Measurements from ENCODE around the gene NOL4L. TPM values are rescaled to one million over a fixed set of nuclear protein-coding genes. Genes with fewer than 3 reads are reported as not detected.

The NOL4L gene
- polyA plus RNA-seq, 3 donors: 1.1 to 30.9 (median 2.8) TPM

- no peak overlapping the region for H3K4me3 ChIP-seq (replicated peaks in 1 of 3; ENCODE audit: low read depth in 2 of 3, low read length in 3 of 3)
- H3K36me3 Mint-ChIP-seq: peaks cover 72 to 87% of the 10 kb centered on the region in 2 donors
- no peak overlapping the region for H3K4me3 Mint-ChIP-seq
- no peak for DNase-seq
- intact Hi-C loops (cut with micrococcal nuclease): no loop called here
- H3K27ac Mint-ChIP-seq: no peak overlapping the region
- no peaks in the 10 kb centered on the region for H3K79me2 ChIP-seq (ENCODE audit: insufficient read depth, low read length)
- no peaks in the 10 kb centered on the region for H3K27me3 Mint-ChIP-seq (ENCODE audit: low read depth in 3 of 3)
- H3K27ac ChIP-seq (ENCODE audit: low read depth in 1 of 2, low read length in 2 of 2): no peak overlapping the region
- H3K4me1 Mint-ChIP-seq: no peaks in the 10 kb centered on the region
- over 99% methylated on average over 12 of the region's 16 CpGs for WGBS (ENCODE audit: insufficient coverage)
- no peak overlapping the region for H3K4me2 ChIP-seq (replicated peaks; ENCODE audit: extremely low read depth, low read length, poor library complexity, severe bottlenecking)
- no peak overlapping the region for H3K9ac ChIP-seq (ENCODE audit: insufficient read depth, low read length, poor library complexity, severe bottlenecking)
- no peak for TF ChIP-seq CTCF (IDR thresholded peaks at IDR 0.05)
- H3K9me3 ChIP-seq (replicated peaks in 1 of 2; ENCODE audit: control insufficient read depth in 1 of 2, insufficient read depth in 1 of 2, low read length in 2 of 2): no peaks in the 10 kb centered on the region
- H4K20me1 ChIP-seq (ENCODE audit: insufficient read depth, low read length): peaks cover 11% of the 10 kb centered on the region
- H3K36me3 ChIP-seq (replicated peaks in 1 of 2; ENCODE audit: control insufficient read depth in 1 of 2, insufficient read depth in 2 of 2, low read length in 2 of 2): peaks cover 70 to 81% of the 10 kb centered on the region in 2 donors
- H3K9me3 Mint-ChIP-seq: no peaks in the 10 kb centered on the region
- H2AFZ ChIP-seq (ENCODE audit: insufficient read depth, low read depth, low read length, poor library complexity, severe bottlenecking): no peak overlapping the region
- H3K4me1 ChIP-seq (ENCODE audit: control insufficient read depth in 1 of 2, insufficient read depth in 2 of 2, low read length in 2 of 2): no peaks in the 10 kb centered on the region
- no peaks in the 10 kb centered on the region for H3K27me3 ChIP-seq (ENCODE audit: control insufficient read depth in 2 of 2, insufficient read depth in 2 of 2, low read length in 2 of 2)
These were observed 155.3 kb downstream of the NOL4L start for GRCh38 chr20:32429745-32430360.

- H3K9me3 ChIP-seq (replicated peaks in 1 of 2; ENCODE audit: control insufficient read depth in 1 of 2, insufficient read depth in 1 of 2, low read length in 2 of 2): no peaks in the 10 kb centered on the region
- Mint-ChIP-seq H3K27me3 (ENCODE audit: low read depth in 3 of 3) (no peaks in the 10 kb centered on the region), H3K9me3 (no peaks in the 10 kb centered on the region), H3K4me3 (no peak overlapping the region), H3K36me3 (peaks cover 70 to 82% of the 10 kb centered on the region in 2 donors), H3K4me1 (no peaks in the 10 kb centered on the region), H3K27ac (peak overlapping the region in 1 of 7 donors; percentile 0)
- no peak overlapping the region for H3K4me3 ChIP-seq (replicated peaks in 1 of 3; ENCODE audit: low read depth in 2 of 3, low read length in 3 of 3)
- no peak for DNase-seq
- no peak for TF ChIP-seq CTCF (IDR thresholded peaks at IDR 0.05)
- no peaks in the 10 kb centered on the region for H3K27me3 ChIP-seq (ENCODE audit: control insufficient read depth in 2 of 2, insufficient read depth in 2 of 2, low read length in 2 of 2)
- no peaks in the 10 kb centered on the region for H3K4me1 ChIP-seq (ENCODE audit: control insufficient read depth in 1 of 2, insufficient read depth in 2 of 2, low read length in 2 of 2)
- 99% methylated on average over 7 of the region's 7 CpGs for WGBS (ENCODE audit: insufficient coverage)
- H3K27ac ChIP-seq (ENCODE audit: low read depth in 1 of 2, low read length in 2 of 2): no peak overlapping the region
- no peak overlapping the region for H3K4me2 ChIP-seq (replicated peaks; ENCODE audit: extremely low read depth, low read length, poor library complexity, severe bottlenecking)
- no peak overlapping the region for H2AFZ ChIP-seq (ENCODE audit: insufficient read depth, low read depth, low read length, poor library complexity, severe bottlenecking)
- H3K9ac ChIP-seq (ENCODE audit: insufficient read depth, low read length, poor library complexity, severe bottlenecking): no peak overlapping the region
- peaks cover 13% of the 10 kb centered on the region for H4K20me1 ChIP-seq (ENCODE audit: insufficient read depth, low read length)
- intact Hi-C loops (cut with micrococcal nuclease): no loop called here
- H3K79me2 ChIP-seq (ENCODE audit: insufficient read depth, low read length): no peaks in the 10 kb centered on the region
- H3K36me3 ChIP-seq (replicated peaks in 1 of 2; ENCODE audit: control insufficient read depth in 1 of 2, insufficient read depth in 2 of 2, low read length in 2 of 2): peaks cover 65 to 76% of the 10 kb centered on the region in 2 donors
These were observed 155.8 kb downstream of the NOL4L start for GRCh38 chr20:32429343-32429742.

All from CD14-positive monocyte (primary cell).